ENCODE data around the gene TTLL1.
"Not testable (repeated sequence)": the region's sequence is repeated elsewhere in the genome, so short reads cannot be mapped to it uniquely, and the experiment has no call there.

DNA sequence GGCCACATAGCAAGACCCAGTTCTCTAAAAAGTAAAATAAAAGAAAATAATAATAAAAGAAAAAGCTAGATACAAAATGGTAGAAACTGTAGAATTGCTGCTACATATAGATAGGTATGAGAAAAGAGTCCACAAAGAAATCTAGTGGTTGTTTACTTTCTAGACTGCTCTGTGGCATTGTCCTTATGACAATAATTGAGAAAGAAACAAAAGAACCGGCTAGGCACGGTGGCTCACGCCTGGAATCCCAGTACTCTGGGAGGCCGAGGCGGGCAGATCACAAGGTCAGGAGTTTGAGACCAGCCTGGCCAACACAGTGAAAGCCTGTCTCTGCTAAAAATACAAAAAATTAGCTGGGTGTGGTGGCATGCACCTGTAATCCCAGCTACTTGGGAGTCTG lies 73.0 kb downstream of the TTLL1 start:
- TF ChIP-seq, protein P1, sequence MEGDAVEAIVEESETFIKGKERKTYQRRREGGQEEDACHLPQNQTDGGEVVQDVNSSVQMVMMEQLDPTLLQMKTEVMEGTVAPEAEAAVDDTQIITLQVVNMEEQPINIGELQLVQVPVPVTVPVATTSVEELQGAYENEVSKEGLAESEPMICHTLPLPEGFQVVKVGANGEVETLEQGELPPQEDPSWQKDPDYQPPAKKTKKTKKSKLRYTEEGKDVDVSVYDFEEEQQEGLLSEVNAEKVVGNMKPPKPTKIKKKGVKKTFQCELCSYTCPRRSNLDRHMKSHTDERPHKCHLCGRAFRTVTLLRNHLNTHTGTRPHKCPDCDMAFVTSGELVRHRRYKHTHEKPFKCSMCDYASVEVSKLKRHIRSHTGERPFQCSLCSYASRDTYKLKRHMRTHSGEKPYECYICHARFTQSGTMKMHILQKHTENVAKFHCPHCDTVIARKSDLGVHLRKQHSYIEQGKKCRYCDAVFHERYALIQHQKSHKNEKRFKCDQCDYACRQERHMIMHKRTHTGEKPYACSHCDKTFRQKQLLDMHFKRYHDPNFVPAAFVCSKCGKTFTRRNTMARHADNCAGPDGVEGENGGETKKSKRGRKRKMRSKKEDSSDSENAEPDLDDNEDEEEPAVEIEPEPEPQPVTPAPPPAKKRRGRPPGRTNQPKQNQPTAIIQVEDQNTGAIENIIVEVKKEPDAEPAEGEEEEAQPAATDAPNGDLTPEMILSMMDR (conservative IDR thresholded peaks at IDR 0.05 in 1 of 2, IDR thresholded peaks at IDR 0.05 in 1 of 2; ENCODE audit: extremely low read depth in 1 of 2, insufficient read depth in 1 of 2, low read depth in 1 of 2, low read length in 2 of 2), result not testable (repeated sequence)
- TF ChIP-seq EZH2 (IDR thresholded peaks at IDR 0.05; ENCODE audit: borderline replicate concordance, low read length), result not testable (repeated sequence)
